A673 (cell line): Measurements from ENCODE around the gene XRCC1. TPM values are rescaled to one million over a fixed set of nuclear protein-coding genes. Genes with fewer than 3 reads are reported as not detected.
"Not testable (repeated sequence)": the region's sequence is repeated elsewhere in the genome, so short reads cannot be mapped to it uniquely, and the experiment has no call there.

Experiments
- BruUV-seq: library from RNA; stranded (reverse); fragments of 400-500 nt; replicated peaks from 2 replicates; lab custom pipeline; 2021; lab: Mats Ljungman, UMichigan
- CTCF ChIA-PET: fragments of 300-600 bp; sonication (Branson Sonifier 250); formaldehyde crosslinking; loops from one replicate; lab custom pipeline; 2022; ENCODE audit warnings: antibody characterized with exemption; lab: Charles Lee
- POLR2A ChIA-PET: fragments of 300-600 bp; sonication (Branson Sonifier 250); formaldehyde crosslinking; loops from one replicate; lab custom pipeline; 2022; ENCODE audit warnings: antibody characterized with exemption; ENCODE audit not compliant: low non-redundant PET; lab: Charles Lee
- DNase-seq: peaks from one replicate; pipeline ENCODE4 v3.0.0-alpha.2; 2015; ENCODE audit warnings: low spot score
- H3K27ac ChIP-seq: fragments of 200-600 bp; sonication (generic); 2 replicates; pipeline ENCODE4 v1.5.1; 2016; ENCODE audit warnings: mixed run types, low read depth, mild to moderate bottlenecking, mixed read lengths, antibody characterized with exemption, low read length; ENCODE audit not compliant: poor library complexity, severe bottlenecking
- H3K27me3 ChIP-seq: fragments of 200-600 bp; sonication (generic); replicated peaks from 2 replicates; pipeline ENCODE4 v1.6.1; 2017; ENCODE audit warnings: mixed run types, low read depth, mild to moderate bottlenecking, mixed read lengths, antibody characterized with exemption, low read length; ENCODE audit not compliant: insufficient read depth, poor library complexity
- H3K36me3 ChIP-seq: fragments of 200-600 bp; sonication (generic); 2 replicates; pipeline ENCODE4 v1.6.1; 2016; ENCODE audit warnings: mixed run types, mild to moderate bottlenecking, mixed read lengths, antibody characterized with exemption, low read length; ENCODE audit not compliant: insufficient read depth, poor library complexity, severe bottlenecking
- H3K4me1 ChIP-seq: fragments of 200-600 bp; sonication (generic); 2 replicates; pipeline ENCODE4 v1.6.1; 2017; ENCODE audit warnings: mixed run types, mild to moderate bottlenecking, mixed read lengths, antibody characterized with exemption, low read length; ENCODE audit not compliant: insufficient read depth, poor library complexity, severe bottlenecking
- H3K4me3 ChIP-seq: fragments of 200-600 bp; sonication (generic); 2 replicates; pipeline ENCODE4 v1.5.1; 2016; ENCODE audit warnings: low read depth, mixed run types, mild to moderate bottlenecking, mixed read lengths, low read length; ENCODE audit not compliant: poor library complexity, severe bottlenecking
- H3K9me3 ChIP-seq: fragments of 200-600 bp; sonication (generic); 2 replicates; pipeline ENCODE4 v1.6.1; 2016; ENCODE audit warnings: mixed run types, low read depth, mild to moderate bottlenecking, mixed read lengths, antibody characterized with exemption, low read length; ENCODE audit not compliant: poor library complexity, severe bottlenecking
- EZH2 ChIP-seq: fragments of 200-600 bp; sonication (generic); IDR thresholded peaks from 2 replicates; pipeline ENCODE4 v1.6.1; 2017; ENCODE audit warnings: borderline replicate concordance, low read depth, mild to moderate bottlenecking, mixed read lengths, antibody characterized with exemption, low read length; ENCODE audit not compliant: poor library complexity, severe bottlenecking
- intact Hi-C: fragments of 100-400 bp; cut with micrococcal nuclease; formaldehyde crosslinking; loops from one replicate; pipeline ENCODE4 v1.10.0; 2022; ENCODE audit not compliant: unreplicated experiment
- total RNA-seq: library from RNA; stranded (reverse); gene quantifications from 2 replicates; pipeline ENCODE4 v1.2.3, GENCODE V29; 2021
- TF ChIP-seq, protein P1 (sequence below): fragments of 300-800, 200-600 bp; sonication (generic); conservative IDR thresholded peaks from 2 replicates; pipeline ENCODE4 v1.5.1; 2017; ENCODE audit warnings: low read depth, mild to moderate bottlenecking, antibody characterized with exemption, low read length, moderate library complexity, mixed read lengths

Gene XRCC1
- total RNA-seq, 1 experiment from 2014 or later = 69.4 TPM

DNA sequence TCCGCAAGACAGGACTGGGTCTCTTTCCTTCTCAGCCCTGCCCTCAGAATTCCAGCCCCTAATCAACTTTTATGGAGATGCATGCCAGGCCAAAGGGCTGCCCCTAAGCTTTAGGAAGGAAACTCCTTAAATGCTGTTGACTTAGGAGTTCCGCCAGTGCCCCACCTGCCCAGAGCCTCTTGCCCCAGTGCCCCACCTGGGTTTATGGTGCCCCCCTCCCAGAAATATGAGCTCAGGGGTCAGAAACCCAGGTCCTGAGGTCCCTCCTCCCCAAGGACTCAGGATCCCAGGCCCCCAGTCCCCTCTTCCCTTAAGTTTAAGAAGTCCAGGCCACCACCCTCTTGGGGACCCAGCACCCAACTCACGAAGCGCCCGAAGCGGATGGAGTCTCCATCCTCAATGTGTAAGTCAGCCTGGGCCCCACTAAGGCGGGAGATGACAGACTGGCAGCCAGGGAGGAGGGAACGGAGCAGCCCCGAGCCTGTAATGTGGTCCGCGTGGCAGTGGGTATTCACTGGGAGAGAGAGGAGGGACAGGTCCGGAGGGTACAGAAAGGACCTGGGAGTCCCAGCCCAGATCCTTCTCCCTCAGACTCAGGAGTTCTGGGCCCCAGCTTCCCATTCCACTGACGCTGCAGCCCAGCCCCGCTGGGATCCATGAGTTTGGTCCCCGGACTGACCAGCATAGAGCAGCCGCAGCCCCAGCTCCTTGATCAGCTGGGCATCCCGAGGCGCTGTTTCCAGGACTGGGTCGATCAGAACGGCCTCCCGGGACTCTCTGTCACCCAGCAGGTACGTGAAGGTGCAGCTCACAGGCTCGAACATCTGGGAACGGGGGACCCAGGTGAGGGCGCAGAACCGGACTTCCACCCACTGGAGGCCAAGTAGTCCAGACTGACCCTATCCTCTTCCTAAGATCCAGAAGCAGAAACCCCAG lies 49.2 kb downstream of the XRCC1 start:
- Histone ChIP-seq H3K9me3 (no peaks in the 10 kb centered on the region), H3K27ac (no peak overlapping the region), H3K4me3 (peak overlapping the region; percentile 91), H3K36me3 (no peaks in the 10 kb centered on the region), H3K27me3 (no peaks in the 10 kb centered on the region), H3K4me1 (peaks cover 7% of the 10 kb centered on the region)
- TF ChIP-seq, protein P1, sequence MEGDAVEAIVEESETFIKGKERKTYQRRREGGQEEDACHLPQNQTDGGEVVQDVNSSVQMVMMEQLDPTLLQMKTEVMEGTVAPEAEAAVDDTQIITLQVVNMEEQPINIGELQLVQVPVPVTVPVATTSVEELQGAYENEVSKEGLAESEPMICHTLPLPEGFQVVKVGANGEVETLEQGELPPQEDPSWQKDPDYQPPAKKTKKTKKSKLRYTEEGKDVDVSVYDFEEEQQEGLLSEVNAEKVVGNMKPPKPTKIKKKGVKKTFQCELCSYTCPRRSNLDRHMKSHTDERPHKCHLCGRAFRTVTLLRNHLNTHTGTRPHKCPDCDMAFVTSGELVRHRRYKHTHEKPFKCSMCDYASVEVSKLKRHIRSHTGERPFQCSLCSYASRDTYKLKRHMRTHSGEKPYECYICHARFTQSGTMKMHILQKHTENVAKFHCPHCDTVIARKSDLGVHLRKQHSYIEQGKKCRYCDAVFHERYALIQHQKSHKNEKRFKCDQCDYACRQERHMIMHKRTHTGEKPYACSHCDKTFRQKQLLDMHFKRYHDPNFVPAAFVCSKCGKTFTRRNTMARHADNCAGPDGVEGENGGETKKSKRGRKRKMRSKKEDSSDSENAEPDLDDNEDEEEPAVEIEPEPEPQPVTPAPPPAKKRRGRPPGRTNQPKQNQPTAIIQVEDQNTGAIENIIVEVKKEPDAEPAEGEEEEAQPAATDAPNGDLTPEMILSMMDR = no peak
- TF ChIP-seq EZH2 = no peak
- DNase-seq = no peak
- ChIA-PET CTCF (interaction anchor here (0.5 kb wide), 1 partner anchor 33 kb away, joined by 6 read pairs; no protein-coding TSS in a partner anchor), POLR2A (interaction anchor here (1.0 kb wide), 1 partner anchor 79 kb away, joined by 3 read pairs; no protein-coding TSS in a partner anchor)
- intact Hi-C loops = no loop called here
- BruUV-seq = no TSS peak

DNA sequence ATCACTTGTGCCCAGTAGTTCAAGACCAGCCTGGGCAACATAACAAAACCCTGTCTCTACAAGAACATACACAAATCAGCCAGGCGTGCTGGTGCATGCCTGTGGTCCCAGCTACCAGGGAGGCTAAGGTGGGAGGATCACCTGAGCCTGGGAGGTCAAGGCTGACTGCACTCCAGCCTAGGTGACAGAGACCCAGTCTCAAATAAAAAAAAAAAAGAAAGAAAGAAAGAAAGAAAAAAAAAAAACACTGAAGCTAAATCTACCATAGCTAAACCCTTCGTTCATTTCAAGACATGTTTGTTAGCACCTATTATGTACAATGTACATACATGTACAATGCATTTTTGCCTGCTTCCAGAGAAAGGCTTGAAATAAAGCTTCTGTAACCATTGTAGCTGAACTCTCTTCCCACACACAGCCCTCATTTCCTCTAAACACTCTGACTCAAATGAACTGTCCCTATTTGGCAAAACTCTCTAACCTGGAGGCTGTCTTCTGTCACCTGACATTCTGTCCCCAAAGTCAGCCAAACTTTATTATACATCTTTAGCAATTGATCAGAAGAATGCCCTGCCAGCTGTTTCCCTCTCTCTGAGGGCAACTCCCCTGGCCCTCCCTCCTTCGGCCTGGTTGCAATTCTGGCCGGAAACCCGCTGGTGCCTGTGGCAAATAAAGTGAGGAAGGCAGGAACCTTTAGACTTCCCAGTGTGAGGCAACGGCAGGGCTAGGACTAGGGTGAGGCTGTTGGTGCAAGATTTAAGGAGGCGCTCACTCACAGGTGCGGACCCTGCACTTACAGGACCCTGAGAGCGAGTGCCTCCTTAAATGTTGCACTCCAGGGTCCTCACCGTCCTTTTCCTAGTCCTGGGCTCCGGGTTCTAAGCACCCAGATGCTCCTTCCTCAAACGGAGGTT lies 50.1 kb downstream of the XRCC1 start:
- H3K4me1 ChIP-seq = peaks cover 7% of the 10 kb centered on the region
- TSS peak; percentile 20 for BruUV-seq
- no peaks in the 10 kb centered on the region for H3K27me3 ChIP-seq
- no peak overlapping the region for H3K27ac ChIP-seq
- peak overlapping the region; percentile 91 for H3K4me3 ChIP-seq
- no peaks in the 10 kb centered on the region for H3K9me3 ChIP-seq
- peak; percentile 31 for DNase-seq
- H3K36me3 ChIP-seq = no peaks in the 10 kb centered on the region
- POLR2A ChIA-PET = no interaction called here
- CTCF ChIA-PET = no interaction called here
- intact Hi-C loops = no loop called here
- TF ChIP-seq, protein P1 = no peak
- TF ChIP-seq EZH2 = no peak

DNA sequence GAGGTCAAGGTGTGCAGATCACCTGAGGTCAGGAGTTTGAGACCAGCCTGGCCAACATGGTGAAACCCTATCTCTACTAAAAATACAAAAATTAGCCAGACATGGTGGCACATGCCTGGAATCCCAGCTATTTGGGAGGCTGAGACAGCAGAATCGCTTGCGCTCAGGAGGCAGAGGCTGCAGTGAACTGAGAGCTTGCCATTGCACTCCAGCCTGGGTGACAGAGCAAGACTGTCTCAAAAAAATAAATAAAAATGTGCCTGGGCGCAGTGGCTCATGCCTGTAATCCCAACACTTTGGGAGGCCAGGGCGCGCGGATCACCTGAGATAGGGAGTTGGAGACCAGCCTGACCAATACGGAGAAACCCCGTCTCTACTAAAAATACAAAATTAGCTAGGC lies 51.6 kb downstream of the XRCC1 start:
- BruUV-seq, POLR2A ChIA-PET, H3K27ac ChIP-seq, CTCF ChIA-PET, H3K36me3 ChIP-seq, H3K9me3 ChIP-seq, H3K27me3 ChIP-seq, DNase-seq, H3K4me1 ChIP-seq, H3K4me3 ChIP-seq, intact Hi-C loops: not testable (repeated sequence)
